Stimulated activated CD4-positive, alpha-beta T cell treated with anti-CD3 and anti-CD28 coated beads, Interleukin-15, amount 100 ng/mL, for 1 hour (primary cell): Measurements from ENCODE around the gene PRRG2.
A peak's percentile ranks its signal among the peaks of the same experiment; 100 is the strongest.

Experiments used
- DNase-seq, 2 donors: peaks; one replicate each; pipeline ENCODE4 v3.0.0-alpha.2; 2020; ENCODE audit warnings: low read depth in 1 of 2, low spot score in 1 of 2

The PRRG2 gene

GRCh38 chr19:49581007-49581508, at the start of gene PRRG2:
PRRG2 (plus strand) TSS chr19:49581316; CDS start chr19:49583220, 1,904 bp downstream.
- DNase-seq: no peak

DNA sequence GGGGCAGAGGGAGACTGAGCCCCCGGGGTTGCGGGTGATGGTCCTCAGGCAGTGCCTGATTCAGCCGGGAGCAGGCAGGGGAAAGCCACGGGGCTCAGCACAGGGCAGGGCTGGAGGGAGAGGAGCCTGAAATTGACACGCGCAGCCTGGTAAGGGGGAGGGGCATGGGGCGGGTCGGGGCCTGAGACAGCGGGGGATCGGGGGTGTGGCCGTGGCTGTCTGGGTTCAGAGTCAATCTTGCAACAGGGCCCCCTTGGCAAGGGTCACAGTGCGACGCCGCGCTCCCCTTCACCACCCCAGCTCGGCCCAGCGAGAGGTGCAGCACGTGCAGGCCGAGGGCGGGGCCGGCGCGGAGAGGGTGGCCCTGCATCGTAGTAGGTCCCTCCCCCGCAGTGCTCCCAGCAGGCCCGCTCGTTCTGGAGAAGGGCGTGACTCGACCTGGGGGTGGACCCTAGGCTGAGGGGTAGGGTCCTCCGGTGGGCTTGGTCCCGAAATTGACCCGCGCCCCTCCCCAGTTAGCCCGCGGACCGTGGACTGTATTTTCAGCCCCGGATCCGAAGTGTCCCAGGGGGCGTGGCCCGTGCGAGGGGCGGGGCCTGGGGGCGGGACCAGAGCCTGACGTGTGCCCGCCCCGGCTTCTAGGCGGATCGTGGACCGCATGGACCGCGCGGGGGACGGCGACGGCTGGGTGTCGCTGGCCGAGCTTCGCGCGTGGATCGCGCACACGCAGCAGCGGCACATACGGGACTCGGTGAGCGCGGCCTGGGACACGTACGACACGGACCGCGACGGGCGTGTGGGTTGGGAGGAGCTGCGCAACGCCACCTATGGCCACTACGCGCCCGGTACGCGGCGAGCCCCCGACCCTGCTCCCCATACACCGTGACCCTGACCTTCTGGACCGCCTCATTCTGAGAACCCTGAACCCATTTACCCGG, 47.3 kb upstream of the PRRG2 start:
- DNase-seq: peak; percentile 77 to 85

DNA sequence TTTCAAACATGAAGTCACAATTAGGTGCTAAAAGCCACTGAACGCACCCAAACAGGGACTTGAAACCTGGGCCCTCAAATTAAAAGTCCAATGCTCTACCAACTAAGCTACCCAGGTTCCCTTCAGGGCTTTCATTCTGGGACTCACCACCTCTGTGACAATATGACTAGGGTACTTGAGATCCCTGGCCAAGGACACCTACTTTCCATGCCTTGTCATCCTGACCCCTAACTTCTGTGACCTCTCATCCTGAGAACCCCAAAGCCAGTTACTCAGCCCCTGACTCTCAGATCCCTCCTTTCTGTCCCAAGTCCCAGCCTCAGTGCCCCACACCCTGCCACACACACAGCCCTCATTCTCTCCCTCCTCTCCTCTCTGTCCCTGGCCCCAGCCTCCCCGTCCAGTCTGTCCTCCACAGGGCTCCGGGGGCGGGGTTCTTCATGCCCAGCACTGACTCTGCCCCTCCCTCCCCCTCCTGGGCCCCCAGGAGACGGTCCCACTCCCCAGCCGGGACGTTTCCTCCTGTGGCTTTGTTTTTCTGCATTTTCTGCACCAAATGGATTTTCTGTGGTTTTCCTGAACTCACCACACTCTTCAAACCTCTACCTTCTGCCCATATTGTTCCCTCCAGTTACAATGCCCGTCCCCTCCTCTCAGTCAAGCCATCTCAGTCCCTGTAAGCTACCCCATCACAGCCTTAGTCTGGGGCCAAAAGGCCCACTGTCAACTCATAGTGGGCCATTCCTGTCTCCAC, 46.3 kb upstream of the PRRG2 start:
- no peak for DNase-seq

- no peak for DNase-seq
Measured at GRCh38 chr19:49536921-49537462, 44.1 kb upstream of the PRRG2 start.

DNA sequence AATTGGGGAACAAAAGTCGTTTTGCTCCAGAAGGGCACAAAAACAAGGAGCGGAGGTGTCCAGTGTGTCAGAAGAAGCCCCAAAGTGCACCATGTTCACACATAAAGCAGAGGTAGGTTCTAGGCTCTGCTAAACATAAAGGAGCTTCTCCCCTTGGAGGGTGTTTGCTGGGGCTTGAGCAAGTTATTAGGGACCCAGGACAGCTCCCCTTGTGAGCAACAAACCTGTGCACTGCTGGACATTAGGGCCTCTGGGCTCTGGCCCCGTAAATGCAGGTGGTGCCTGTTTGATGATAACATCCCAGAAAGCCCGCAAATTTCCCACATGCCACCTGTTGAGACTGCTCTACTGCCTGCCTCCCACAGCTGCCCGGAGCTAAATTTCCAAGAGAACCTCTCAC, 42.5 kb upstream of the PRRG2 start:
- DNase-seq: no peak

- no peak for DNase-seq
Measured at GRCh38 chr19:49539192-49539952, 41.7 kb upstream of the PRRG2 start.

DNA sequence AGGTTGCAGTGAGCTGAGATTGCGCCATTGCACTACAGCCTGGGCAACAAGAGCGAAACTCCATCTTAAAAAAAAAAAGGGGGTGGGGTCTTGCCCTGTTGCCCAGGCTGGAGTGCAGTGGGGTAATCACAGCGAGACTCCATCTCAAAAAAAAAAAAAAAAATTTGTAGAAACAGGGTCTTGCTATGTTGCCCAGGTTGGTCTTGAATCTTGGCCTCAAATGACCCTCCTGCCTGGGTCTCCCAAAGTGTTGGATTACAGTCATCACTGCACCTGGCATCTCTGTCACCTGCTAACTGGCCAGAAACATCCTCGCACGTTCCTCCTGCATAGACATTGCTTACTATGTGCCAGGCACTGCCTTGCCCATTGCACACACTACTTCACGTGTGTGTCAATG, 39.2 kb upstream of the PRRG2 start:
- no peak for DNase-seq

DNA sequence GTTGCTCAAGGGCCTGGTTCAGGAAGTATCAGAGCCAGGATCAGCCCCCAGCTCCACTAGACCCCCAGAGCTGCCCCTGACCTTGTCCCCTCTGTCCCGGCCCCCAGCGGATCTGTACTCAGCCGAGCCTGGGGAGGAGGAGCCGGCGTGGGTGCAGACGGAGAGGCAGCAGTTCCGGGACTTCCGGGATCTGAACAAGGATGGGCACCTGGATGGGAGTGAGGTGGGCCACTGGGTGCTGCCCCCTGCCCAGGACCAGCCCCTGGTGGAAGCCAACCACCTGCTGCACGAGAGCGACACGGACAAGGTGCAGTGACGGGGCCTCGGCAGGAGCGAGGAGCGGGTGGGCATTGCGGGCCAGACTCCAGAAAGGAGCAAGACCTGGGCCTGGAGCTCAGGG, 38.7 kb upstream of the PRRG2 start:
- no peak for DNase-seq

GRCh38 chr19:49543032-49543431, 38.1 kb upstream of the PRRG2 start:
- DNase-seq: no peak

DNA sequence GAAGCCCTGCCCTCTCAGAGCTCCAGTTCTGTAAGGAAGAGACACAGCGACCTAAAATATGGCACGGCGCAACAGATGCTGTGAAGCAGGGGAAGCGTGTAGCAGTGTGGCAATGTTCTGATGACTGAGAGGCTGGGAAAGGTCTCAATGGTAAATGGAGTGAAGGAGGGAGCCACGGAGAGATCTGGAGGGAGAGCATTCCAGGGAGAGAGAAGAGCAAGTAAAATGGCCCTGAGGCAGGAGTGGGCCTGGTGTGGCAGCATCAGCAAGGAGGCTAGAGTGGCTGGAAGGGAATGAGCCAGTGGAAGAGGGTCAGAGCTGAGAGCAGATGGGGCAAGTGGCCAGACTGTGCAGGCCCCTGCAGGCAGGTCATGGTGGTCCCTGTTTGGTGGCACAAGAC, 37.0 kb upstream of the PRRG2 start:
- DNase-seq: no peak

GRCh38 chr19:49546825-49547565, 34.1 kb upstream of the PRRG2 start:
- no peak for DNase-seq

DNA sequence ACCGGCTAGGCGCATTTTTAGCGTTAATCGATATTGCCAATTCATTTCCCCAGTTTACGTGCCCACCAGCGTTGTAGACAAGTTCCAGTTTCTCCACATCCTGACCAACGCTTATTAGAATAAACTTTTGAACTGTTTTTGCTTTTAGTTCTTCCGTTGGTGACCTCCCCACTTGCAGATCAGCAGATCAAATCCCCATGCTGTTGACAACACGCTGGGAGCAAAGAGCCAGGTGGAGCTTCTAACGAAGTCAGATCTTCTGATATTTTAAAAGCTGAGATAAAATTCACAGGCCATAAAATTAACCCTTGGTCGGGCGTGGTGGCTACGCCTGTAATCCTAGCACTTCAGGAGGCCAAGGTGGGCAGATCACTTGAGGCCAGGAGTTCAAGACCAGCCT, 32.1 kb upstream of the PRRG2 start:
- DNase-seq: no peak

DNA sequence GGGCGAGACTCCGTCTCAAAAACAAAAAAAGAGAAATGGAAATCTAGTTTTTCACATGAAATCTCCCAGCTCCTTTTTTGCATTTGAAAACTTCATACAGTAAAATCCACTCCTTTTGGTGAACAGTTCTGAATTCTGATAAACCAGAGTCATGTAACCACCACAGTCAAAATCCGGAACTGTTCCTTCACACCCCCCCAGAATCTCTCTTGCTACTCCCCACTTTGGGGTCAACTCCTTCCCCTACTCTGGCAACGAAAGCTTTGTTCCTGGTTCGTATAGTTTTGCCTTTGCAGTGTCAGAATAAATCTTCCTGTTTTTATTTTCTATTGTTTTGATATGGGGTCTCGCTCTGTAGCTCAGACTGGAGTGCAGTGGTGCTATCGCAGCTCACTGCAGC, 29.6 kb upstream of the PRRG2 start:
- DNase-seq: no peak

GRCh38 chr19:49552749-49553148, 28.4 kb upstream of the PRRG2 start:
- DNase-seq: no peak

DNA sequence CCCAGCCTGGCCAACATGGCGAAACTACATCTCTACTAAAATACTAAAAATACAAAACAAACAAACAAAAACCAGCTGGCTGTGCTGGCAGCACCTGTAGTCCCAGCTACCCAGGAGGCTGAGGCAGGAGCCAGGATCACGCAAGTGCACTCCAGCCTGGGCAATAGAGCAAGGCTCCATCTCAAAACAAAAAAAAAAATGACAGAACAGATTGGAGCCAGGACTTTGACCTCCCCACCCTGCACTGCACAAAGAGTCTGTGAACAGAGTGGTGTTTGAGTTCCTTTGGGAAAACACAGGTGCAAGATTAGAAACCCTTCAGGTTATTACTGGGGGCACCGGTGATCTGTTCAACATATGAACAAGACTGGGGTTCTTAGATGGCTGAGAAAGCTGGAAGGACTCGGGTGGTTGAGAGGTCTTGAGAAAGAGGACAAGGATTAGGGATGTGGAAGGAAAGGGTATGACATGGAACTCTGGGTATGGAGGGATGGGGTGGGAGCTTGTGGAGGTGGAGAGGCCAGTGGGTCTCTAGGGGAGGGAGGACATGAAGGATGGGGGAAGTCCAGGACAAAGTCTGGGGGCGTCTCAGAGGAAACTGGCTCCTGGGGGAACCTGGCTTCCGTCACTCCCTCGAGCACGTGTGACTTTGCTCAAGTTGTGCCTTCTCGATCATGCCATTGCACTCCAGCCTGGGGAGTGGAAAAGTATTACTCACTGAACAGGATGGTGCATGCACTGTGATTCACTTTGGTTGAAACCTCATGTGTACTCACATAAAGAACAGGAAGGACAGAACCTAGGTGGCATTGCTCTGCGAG, 27.5 kb upstream of the PRRG2 start:
- no peak for DNase-seq

DNA sequence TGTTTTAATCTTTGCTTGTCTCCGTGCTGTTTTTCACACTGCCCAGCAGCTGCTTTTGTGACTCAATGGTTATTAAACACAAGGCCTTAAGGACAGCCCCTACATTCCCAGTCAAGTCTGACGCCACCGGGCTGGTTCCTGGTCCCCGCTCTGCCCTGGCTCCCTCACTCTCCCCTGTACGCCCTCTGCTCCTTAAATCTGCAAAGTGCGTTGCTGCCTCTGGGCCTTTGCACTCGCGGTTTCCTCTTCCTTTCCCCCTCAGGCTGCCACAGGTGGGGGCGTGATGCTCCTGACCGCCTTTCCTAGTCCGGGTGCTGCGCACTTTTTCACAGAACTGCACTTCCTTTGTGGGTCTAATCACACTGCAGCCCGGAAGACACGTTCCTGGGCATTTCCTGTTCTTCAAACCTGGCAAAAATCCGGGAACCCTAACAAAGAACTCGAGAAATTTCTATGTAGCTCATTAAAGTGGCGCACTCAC, 26.4 kb upstream of the PRRG2 start:
- DNase-seq: no peak

DNA sequence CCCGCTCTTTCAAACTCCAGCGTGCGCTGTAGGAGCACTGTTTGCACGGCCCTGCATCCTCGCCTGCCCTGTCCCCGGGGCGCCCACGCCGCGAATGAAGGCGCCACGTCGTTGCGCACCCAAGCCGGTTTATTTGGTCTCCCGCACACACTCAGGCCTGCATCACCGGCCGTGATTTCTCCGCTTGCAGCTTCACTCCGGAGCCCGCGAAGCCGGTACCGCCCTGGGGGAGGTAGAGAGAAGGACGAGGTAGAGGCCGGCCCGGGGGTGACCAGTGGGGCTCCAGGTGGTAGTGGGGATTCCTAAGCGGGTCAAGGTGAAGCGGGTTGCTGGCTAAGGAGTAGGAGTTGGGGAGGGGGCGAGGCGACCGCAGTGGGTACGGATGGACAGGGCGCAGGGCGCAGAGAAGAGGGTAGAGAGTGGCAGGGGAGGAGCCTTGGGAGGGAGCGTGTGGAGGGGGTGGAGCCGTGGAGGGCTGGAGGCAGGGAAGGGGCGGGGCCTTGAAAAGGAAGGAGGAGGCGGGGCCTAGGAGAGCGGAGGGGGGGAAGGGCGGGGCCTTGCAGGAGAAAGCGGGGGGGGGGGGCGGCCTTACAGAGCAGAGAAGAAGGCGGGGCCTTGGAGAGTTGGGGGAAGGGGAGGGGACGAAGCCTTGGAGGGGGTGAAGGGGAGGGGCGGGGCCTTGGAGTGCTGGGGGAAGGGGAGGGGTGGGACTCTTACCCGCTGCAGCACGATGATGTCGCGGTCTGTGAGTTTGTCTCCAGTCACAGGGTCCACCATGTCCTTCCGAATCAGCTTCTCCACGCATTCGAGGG, 25.3 kb upstream of the PRRG2 start:
- DNase-seq: peak; percentile 63 to 68
